Measurements from ENCODE around the gene HYI.

Gene HYI

DNA sequence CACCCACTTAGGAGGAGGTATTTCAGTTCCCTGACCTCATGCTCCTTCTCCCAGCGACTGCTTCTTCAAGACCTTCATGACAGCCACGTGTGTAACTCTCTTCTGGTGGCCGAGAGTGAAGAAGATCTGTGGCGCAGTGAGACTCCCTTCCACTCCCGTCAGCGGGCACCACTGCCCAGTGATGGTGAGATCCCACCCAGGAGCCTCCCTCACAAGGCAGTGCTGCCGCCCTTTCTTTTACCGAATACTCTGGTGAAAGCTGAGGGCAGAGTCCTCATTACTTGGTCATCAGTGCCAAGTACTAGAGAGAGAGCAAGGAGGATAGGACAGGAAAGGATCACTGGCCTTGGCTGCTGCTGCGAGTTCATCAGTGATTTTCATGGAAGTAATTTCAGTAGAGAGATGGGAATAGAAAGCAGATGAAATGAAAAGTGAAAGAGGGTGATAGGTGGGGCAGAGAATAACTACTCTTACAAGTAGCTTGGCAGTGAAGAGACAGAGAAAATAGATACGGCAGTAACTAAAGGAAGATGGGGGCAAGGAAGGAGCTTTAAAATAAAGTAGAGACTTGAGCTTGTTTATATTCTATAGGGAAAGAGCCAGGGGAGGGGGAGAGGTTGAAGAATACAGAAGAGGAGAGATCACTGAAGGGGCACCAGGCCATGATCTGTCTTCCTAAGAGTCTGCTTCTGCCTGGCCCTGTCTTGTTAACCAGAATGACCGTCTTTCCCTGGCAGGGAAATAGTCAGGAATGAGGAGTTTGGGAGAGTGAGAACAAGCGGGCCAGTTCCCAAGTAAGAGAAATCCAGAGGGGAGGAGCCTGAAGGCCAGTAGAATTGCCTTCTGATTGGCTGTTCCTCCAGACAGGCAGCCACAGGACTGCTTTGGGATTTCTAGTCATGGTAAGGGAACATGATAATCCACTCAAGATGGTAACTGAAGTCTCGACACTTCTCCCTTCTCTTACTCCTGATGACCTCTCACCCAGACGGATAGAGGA, 18.3 kb downstream of the HYI start:
- TF ChIP-seq, protein P1, sequence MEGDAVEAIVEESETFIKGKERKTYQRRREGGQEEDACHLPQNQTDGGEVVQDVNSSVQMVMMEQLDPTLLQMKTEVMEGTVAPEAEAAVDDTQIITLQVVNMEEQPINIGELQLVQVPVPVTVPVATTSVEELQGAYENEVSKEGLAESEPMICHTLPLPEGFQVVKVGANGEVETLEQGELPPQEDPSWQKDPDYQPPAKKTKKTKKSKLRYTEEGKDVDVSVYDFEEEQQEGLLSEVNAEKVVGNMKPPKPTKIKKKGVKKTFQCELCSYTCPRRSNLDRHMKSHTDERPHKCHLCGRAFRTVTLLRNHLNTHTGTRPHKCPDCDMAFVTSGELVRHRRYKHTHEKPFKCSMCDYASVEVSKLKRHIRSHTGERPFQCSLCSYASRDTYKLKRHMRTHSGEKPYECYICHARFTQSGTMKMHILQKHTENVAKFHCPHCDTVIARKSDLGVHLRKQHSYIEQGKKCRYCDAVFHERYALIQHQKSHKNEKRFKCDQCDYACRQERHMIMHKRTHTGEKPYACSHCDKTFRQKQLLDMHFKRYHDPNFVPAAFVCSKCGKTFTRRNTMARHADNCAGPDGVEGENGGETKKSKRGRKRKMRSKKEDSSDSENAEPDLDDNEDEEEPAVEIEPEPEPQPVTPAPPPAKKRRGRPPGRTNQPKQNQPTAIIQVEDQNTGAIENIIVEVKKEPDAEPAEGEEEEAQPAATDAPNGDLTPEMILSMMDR (conservative IDR thresholded peaks at IDR 0.05; ENCODE audit: low read depth, low read length) = no peak
- no peak overlapping the region for H3K4me3 ChIP-seq (ENCODE audit: low read depth, low read length)
- peak; percentile 59 for DNase-seq (ENCODE audit: low read depth)

DNA sequence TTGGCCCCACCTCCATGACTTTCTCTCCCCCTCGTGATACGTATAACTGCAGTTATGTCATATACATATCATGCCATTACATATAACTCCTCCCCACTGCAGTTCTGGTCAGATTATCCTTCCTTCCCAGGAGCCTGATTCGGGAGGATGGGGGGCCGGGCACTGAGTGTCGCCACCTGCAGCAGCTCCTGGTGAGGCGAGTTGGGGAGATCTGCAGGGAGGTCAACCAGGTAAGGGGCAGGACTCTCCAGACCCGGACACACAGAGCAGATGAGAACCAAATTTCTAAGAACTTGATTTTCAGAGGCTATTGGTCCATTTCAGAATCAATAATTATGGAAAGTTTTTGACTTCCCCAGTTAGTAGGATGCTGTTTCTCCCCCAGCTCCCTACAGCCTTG, 19.5 kb downstream of the HYI start:
- no peak for DNase-seq (ENCODE audit: low read depth)
- no peak overlapping the region for H3K4me3 ChIP-seq (ENCODE audit: low read depth, low read length)
- TF ChIP-seq, protein P1 (conservative IDR thresholded peaks at IDR 0.05; ENCODE audit: low read depth, low read length) = no peak

DNA sequence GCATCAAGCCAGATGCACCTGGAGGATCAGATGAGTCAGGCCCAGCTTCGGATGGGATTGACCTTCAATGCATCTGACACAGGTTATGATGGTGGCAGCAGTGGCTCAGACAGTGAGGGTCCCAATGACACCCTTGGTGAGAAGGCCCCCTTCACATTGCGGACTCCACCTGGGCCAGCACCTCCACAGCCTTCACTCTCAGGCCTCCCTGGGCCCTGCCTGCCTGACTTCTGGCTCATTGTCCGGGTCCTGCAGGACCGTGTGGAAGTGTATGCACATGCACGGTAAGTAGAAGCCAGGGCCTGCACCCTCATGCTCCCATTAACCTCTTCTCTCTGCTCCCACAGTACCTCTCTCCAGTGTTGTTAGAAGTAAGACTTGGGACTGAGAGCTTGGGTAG, 20.8 kb downstream of the HYI start:
- no peak overlapping the region for H3K4me3 ChIP-seq (ENCODE audit: low read depth, low read length)
- TF ChIP-seq, protein P1 (conservative IDR thresholded peaks at IDR 0.05; ENCODE audit: low read depth, low read length) = no peak
- DNase-seq (ENCODE audit: low read depth) = no peak

DNA sequence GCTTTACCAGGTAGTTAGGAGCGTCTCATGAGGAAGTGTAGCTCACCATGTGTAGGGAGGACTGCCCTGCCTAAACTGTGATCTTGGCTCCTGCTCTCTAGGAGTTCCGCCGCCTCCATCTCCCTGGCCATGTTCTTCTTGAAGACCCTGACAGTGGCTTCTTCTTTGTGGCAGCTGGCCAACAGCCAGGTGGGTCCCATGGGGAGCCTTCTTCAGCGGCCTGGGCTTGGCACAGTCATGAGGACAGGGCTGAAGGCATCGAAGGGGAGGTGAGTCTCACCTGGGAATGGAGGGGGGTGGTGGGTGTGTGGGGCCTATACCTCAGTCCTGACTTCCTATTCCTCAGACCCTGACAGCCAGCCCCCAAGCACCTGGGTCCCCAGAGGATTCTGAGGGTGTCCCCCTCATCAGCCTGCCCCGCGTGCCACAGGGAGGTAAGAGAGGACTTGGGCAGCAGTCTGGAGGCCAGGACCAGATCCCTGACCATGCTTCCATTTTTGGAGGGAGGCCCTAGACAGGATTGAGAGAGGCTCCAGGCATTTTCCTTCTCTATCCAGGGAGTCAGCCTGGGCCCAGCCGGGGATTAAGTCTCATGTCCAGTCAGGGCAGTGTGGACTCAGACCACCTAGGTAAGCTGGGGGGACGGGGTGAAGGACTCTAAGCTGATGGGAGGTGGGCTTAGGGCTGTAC, 21.4 kb downstream of the HYI start:
- TF ChIP-seq, protein P1 (conservative IDR thresholded peaks at IDR 0.05; ENCODE audit: low read depth, low read length) = no peak
- no peak for DNase-seq (ENCODE audit: low read depth)
- H3K4me3 ChIP-seq (ENCODE audit: low read depth, low read length) = no peak overlapping the region

DNA sequence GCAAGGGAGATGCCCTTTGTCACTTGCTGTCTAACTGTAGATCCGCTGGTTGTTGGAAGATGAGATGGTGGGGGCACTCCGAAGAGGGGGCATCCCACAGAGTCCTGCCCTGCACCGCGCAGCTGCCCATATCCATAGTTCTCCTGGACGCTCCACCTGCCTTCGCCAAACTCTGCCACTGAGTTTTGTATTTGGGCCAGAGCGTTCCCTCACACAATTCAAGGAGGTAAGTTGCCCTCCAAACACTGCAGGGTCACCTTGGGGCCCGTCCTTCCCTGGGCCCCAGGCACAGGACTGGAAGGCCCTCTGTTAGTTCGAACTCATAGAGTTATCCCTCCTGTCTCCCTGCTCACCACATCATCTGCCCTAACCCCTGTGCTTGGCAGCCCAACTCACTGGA, 22.1 kb downstream of the HYI start:
- TF ChIP-seq, protein P1 (conservative IDR thresholded peaks at IDR 0.05; ENCODE audit: low read depth, low read length) = no peak
- no peak overlapping the region for H3K4me3 ChIP-seq (ENCODE audit: low read depth, low read length)
- no peak for DNase-seq (ENCODE audit: low read depth)

DNA sequence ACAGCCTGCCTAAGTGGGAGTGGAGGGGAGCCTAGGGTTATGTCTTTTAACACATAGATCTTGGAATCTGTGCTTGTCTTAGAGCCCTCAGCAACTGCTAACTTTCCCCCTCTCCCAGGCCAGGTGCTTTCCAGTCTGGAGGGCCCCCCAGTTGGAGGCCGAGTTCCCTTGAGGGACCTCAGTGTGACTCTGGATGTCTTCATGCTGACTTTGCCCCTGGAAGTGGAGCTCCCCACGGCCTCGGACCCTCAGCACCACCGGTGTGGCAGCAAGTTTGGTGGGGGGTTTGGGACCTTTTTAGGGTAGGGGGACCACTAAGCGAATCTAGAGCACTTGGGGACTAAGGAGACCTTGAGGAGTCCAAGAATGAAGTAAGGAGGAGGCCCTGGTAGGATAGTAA, 22.9 kb downstream of the HYI start:
- DNase-seq (ENCODE audit: low read depth) = no peak
- H3K4me3 ChIP-seq (ENCODE audit: low read depth, low read length) = no peak overlapping the region
- TF ChIP-seq, protein P1 (conservative IDR thresholded peaks at IDR 0.05; ENCODE audit: low read depth, low read length) = no peak

Measured in choroid plexus epithelial cell (primary cell).